Stomach (tissue), 9 donors: ENCODE data around the gene USP47. TPM values are rescaled to one million over a fixed set of nuclear protein-coding genes. Genes with fewer than 3 reads are reported as not detected.

ENCODE experiments used
- DNase-seq, 2 donors: peaks; one replicate each; pipeline versions ENCODE4 v3.0.0 to v3.0.0-alpha.2; 2013 to 2019
- H3K27ac ChIP-seq, 5 donors: fragments of 200-600 bp in 4 of 5; sonication (generic) in 4 of 5; one replicate each; pipeline ENCODE4 v1.5.1; 2013 to 2019; ENCODE audit warnings: mild to moderate bottlenecking in 1 of 5, moderate library complexity in 1 of 5
- H3K27me3 ChIP-seq, 3 donors: fragments of 200-600 bp; sonication (generic); one replicate each; pipeline ENCODE4 v1.5.1; 2017 to 2019; ENCODE audit warnings: mixed run types in 1 of 3
- H3K36me3 ChIP-seq, 4 donors: fragments of 200-600 bp; sonication (generic); 1 replicate in 3 of 4; 2 replicates in 1 of 4; pipeline ENCODE4 v1.5.1; 2016 to 2019
- H3K4me1 ChIP-seq, 4 donors: fragments of 200-600 bp; sonication (generic); one replicate each; pipeline ENCODE4 v1.5.1; 2016 to 2019
- H3K4me3 ChIP-seq, 4 donors: fragments of 200-600 bp; sonication (generic) in 3 of 4; one replicate each; pipeline ENCODE4 v1.5.1; 2016 to 2019; ENCODE audit warnings: mild to moderate bottlenecking in 1 of 4
- H3K9me3 ChIP-seq, 4 donors: fragments of 200-600 bp; sonication (generic); one replicate each; pipeline ENCODE4 v1.5.1; 2016 to 2019
- EP300 ChIP-seq: sonication (generic); formaldehyde crosslinking; IDR thresholded peaks from one replicate; pipeline ENCODE4 v1.6.1; 2017; ENCODE audit warnings: antibody characterized with exemption
- POLR2A ChIP-seq, 4 donors: fragments of 450-650 bp; IDR thresholded peaks; one replicate each; pipeline ENCODE4 v1.6.1; 2016; ENCODE audit warnings: antibody characterized with exemption in 4 of 4, control low read depth in 2 of 4, mild to moderate bottlenecking in 1 of 4, moderate library complexity in 1 of 4
- POLR2AphosphoS5 ChIP-seq, 3 donors: sonication (generic); formaldehyde crosslinking; IDR thresholded peaks; one replicate each; pipeline ENCODE4 v1.6.1; 2016; ENCODE audit warnings: antibody characterized with exemption in 3 of 3
- WGBS, 5 donors: extraction: QIAGEN DNeasy Blood & Tissue Kit in 3 of 5; methylation state at CpG; one replicate each; pipeline versions ENCODE4 v1.1.5 to v1.1.7; 2013 to 2018; 5-methylcytosine and 5-hydroxymethylcytosine counted together
- intact Hi-C: fragments of 100-400 bp; cut with DNase I; formaldehyde crosslinking; loops from one replicate; pipeline ENCODE4 v1.15.1; 2023; ENCODE audit warnings: low total_unique reads
- polyA plus RNA-seq, 3 donors: library from polyadenylated mRNA; stranded (reverse); fragments of 200-250 nt; gene quantifications; one replicate each; pipeline ENCODE4 v1.2.3, GENCODE V29; 2013
- total RNA-seq, 5 donors: library from RNA; depleted of rRNA; stranded (reverse); fragments of >200 nt; gene quantifications; one replicate each; pipeline versions ENCODE4 v1.1.0 to v1.2.3, GENCODE V29; 2014 to 2016
- TF ChIP-seq, protein P1 (sequence below), 7 experiments: fragments of 450-650 bp in 4 of 7; fragments of 200-600 bp in 3 of 7; sonication (generic) in 3 of 7; IDR thresholded peaks; one replicate each; pipeline ENCODE4 v1.5.1; 2016 to 2019; ENCODE audit warnings: antibody characterized with exemption in 7 of 7, control low read depth in 2 of 7, mild to moderate bottlenecking in 1 of 7
- donor health status: healthy with polysubstance abuse.
- donor health status: Bipolar disorder and iron deficiency.
- donor health status: healthy.

Gene USP47
- total and polyA plus RNA-seq, 8 donors, result 14.6 to 200 (median 48.8) TPM

DNA sequence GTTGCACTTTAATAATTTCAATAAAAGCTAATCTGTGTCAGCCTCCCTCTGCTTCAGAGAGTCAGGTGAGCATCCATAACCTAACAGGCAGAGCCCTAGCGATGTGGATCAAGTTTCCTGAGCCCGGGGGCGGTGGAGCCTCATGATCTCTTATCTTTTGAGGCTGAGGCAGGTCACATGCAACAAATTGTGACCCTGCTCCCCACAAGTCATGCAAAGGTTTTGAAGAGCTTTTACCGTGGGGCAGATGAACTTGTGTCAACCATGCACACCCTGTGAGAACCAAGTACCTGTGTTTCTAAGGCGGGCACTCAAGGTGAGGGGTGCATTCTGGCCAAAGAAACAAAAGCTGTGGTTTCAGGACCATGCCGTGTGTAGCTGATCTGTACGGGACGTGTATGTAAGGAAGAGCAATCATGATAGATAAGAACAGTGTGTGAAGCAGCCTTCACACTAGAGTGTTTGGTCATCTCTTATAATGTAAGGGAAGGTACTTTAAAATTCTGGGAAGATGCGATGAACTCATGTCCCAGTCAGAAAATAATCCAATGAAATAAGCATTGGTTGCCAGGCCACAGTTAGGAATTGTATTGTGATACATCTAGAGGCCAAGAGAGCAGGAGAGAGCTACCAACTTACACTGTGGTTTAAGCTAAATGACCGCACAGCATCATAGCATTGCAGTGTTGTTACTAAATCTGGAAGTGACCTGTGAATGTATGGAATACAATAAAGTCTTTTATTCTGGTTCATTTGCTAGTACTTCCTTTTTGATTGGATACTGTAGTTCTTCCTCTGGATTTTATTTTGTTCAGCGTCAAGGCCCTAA is 116.8 kb downstream of the USP47 start:
- peaks cover 39 to 54% (median 49%) of the 10 kb centered on the region in 4 donors for H3K36me3 ChIP-seq
- 78 to 87% (median 79%) methylated on average over 11 of the region's 11 CpGs for WGBS, 5 donors
- intact Hi-C loops, result no loop called here

DNA sequence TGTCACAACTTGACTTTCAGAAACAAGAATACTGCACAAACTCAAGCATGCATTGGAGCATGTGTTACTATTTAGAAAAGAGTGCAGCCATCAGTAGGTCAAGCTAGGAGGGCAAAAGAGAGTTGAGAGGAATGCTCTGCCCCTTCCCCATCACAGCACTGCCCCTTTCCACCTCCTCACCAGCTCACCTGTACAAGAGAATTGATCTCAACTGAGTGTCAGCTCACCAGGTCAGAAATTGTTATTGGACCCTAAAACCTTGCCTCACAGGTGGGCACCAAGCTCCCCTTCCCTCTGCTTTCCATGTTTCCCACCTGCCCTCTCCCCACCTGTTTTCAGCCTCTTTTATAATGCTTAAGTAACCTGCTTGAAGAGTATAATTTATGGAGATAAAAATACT is 117.8 kb downstream of the USP47 start:
- H3K36me3 ChIP-seq, result peaks cover 29 to 54% (median 42%) of the 10 kb centered on the region in 4 donors
- peaks cover 0 to 35% (median 9%) of the 10 kb centered on the region in 4 donors for H3K4me1 ChIP-seq
- intact Hi-C loops, result no loop called here
- no peak for DNase-seq
- TF ChIP-seq, protein P1, sequence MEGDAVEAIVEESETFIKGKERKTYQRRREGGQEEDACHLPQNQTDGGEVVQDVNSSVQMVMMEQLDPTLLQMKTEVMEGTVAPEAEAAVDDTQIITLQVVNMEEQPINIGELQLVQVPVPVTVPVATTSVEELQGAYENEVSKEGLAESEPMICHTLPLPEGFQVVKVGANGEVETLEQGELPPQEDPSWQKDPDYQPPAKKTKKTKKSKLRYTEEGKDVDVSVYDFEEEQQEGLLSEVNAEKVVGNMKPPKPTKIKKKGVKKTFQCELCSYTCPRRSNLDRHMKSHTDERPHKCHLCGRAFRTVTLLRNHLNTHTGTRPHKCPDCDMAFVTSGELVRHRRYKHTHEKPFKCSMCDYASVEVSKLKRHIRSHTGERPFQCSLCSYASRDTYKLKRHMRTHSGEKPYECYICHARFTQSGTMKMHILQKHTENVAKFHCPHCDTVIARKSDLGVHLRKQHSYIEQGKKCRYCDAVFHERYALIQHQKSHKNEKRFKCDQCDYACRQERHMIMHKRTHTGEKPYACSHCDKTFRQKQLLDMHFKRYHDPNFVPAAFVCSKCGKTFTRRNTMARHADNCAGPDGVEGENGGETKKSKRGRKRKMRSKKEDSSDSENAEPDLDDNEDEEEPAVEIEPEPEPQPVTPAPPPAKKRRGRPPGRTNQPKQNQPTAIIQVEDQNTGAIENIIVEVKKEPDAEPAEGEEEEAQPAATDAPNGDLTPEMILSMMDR (IDR thresholded peaks at IDR 0.05), result no peak
- TF ChIP-seq POLR2AphosphoS5 (IDR thresholded peaks at IDR 0.05), result no peak
- no peak for TF ChIP-seq POLR2A (IDR thresholded peaks at IDR 0.05)
- TF ChIP-seq EP300, result no peak
- no peak overlapping the region for H3K4me3 ChIP-seq
- no peak overlapping the region for H3K27ac ChIP-seq
- no peaks in the 10 kb centered on the region for H3K27me3 ChIP-seq
- no peaks in the 10 kb centered on the region for H3K9me3 ChIP-seq

More for the DNA sequence above, 116.8 kb downstream of the USP47 start:
- Histone ChIP-seq H3K4me1 (peaks cover 0 to 25% (median 2%) of the 10 kb centered on the region in 4 donors), H3K27ac (no peak overlapping the region), H3K4me3 (no peak overlapping the region), H3K9me3 (no peaks in the 10 kb centered on the region), H3K27me3 (no peaks in the 10 kb centered on the region)
- no peak for DNase-seq
- no peak for TF ChIP-seq POLR2A (IDR thresholded peaks at IDR 0.05)

DNA sequence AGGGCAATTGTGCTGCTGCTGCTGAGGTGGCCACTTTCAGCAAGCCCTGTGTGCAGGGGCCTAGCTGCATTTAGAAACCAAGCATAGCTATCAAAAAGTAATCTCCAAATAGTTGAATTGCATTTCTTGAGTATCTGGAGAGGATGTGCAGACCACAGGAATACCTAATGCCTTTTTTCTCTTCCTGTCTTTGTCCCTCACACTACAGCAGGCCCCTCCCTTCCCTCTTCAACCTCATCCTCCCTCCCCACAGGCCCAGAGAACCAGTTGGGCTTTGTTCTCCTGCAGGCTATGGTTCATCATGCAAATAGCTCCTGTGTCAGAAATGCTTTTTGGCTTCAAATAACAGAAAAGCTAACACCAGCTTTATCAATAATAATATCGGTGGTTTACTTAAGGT is 118.9 kb downstream of the USP47 start:
- TF ChIP-seq POLR2AphosphoS5 (IDR thresholded peaks at IDR 0.05) (no peak), EP300 (no peak), POLR2A (IDR thresholded peaks at IDR 0.05) (no peak)
- TF ChIP-seq, protein P1 (IDR thresholded peaks at IDR 0.05), result no peak
- intact Hi-C loops, result no loop called here

DNA sequence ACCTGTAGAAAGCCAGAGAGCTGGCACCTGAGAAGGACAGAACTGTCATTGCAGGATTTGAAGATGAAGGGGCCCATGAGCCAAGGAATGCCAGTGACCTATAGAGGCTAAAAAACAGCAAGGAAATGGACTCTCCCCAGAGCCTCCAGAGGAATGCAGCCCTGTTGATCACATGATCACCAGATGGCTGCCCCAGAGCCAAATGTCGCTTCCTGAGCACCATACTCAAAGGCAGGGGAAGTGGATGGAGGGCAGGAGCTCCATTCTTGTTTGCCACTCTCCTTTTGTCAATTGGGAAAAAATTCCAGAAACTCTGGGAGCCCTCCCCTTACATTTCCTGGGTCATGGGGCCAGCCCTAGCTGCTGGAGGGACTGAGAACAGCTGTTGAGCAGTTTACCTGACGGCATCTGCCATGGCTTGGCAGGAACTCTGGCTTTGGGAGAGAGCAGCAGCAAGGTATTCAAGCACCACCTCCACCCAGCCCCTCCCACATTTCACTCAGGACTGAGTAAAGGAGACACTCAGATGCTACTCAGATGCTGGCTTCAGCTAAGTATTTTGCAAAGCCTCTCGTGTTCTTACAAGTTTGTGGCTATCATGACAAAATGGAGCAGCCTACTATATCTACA is 119.7 kb downstream of the USP47 start:
- H3K27ac ChIP-seq, result no peak overlapping the region
- no peak for DNase-seq
- TF ChIP-seq EP300, result no peak
- no peak for TF ChIP-seq POLR2A (IDR thresholded peaks at IDR 0.05)
- TF ChIP-seq, protein P1 (IDR thresholded peaks at IDR 0.05), result no peak
- 78 to 85% (median 79%) methylated on average over 3 of the region's 3 CpGs for WGBS, 5 donors
- peaks cover 10 to 35% (median 23%) of the 10 kb centered on the region in 4 donors for H3K36me3 ChIP-seq
- intact Hi-C loops, result no loop called here
- no peaks in the 10 kb centered on the region for H3K27me3 ChIP-seq
- H3K4me3 ChIP-seq, result no peak overlapping the region
- H3K4me1 ChIP-seq, result peaks cover 0 to 41% (median 11%) of the 10 kb centered on the region in 4 donors
- H3K9me3 ChIP-seq, result no peaks in the 10 kb centered on the region

More for the DNA sequence above, 118.9 kb downstream of the USP47 start:
- no peak for DNase-seq
- Histone ChIP-seq H3K4me1 (peaks cover 0 to 41% (median 11%) of the 10 kb centered on the region in 4 donors), H3K36me3 (peaks cover 18 to 44% (median 31%) of the 10 kb centered on the region in 4 donors), H3K9me3 (no peaks in the 10 kb centered on the region), H3K27me3 (no peaks in the 10 kb centered on the region), H3K4me3 (no peak overlapping the region), H3K27ac (no peak overlapping the region)
- 60 to 86% (median 63%) methylated on average over 1 of the region's 1 CpG for WGBS, 5 donors
